COLO668 (cell line): Measurements from ENCODE around the gene SLAMF1.
"Not testable (repeated sequence)": the region's sequence is repeated elsewhere in the genome, so short reads cannot be mapped to it uniquely, and the experiment has no call there.

ENCODE experiments used
- DNase-seq: peaks from one replicate; lab custom pipeline; 2025; ENCODE audit not compliant: unreplicated experiment; lab: John Stamatoyannopoulos, UW

SLAMF1 gene

GRCh38 chr1:160640359-160641123 is 6.3 kb downstream of the SLAMF1 start:
- DNase-seq: no peak

DNA sequence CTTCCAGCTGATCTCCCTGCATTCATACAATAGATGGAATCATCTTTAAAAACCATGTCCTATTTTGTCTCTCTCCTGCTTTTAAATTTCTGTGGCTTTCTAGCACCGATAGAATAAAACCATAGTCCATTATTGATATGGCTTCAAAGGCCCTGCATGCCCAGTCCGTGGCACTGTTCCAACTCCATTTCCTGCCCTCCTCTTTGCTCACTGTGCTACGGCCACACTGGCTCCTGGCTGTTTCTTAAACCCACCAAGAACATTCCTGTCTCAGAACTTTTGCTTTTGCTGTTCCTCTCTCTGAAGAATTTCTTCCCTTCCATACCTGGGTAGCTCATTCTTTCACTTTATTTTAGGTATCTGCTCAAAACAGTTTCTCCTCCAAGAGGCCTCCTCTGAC is 7.2 kb downstream of the SLAMF1 start:
- no peak for DNase-seq

- DNase-seq: no peak
Measured at GRCh38 chr1:160638926-160639325, 7.9 kb downstream of the SLAMF1 start.

GRCh38 chr1:160638540-160638857 is 8.3 kb downstream of the SLAMF1 start:
- no peak for DNase-seq

DNA sequence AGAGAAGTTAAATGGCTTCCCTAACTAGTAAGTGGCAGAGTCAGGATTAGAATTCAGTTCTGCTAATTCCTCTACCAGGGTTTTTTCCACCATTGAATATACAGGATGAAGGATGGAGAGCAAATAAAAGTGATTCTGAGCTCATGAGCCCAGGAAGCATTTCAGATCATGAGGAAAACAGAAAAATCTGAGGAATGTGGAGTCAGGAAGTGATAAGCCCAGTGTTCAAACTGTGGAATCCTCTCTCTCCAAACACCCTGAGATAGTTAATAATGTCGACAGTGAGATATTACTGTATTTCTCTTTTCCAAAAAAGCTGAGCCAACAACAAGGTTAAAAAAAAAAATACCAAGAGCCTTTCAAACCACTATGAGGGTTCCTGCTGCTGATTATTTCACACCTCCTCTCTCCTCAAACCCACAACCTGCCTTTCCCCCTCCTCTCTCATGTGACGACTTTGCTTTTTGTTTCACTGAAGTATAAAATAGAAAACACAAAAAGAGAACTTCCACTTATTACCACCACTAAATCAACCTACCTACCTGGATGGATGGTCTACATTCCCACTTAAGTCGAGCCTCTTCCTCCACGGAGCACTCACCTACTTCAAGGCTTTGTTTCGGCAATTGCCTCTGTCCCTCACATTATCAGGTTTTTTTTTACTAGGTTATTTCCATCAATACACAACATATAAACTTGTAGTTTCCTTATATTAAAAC is 8.9 kb downstream of the SLAMF1 start:
- DNase-seq: no peak

- no peak for DNase-seq
Measured at GRCh38 chr1:160637065-160637464, 9.8 kb downstream of the SLAMF1 start.

- no peak for DNase-seq
Measured at GRCh38 chr1:160636547-160636946, 10.3 kb downstream of the SLAMF1 start.

GRCh38 chr1:160636076-160636475 is 10.8 kb downstream of the SLAMF1 start:
- no peak for DNase-seq

DNA sequence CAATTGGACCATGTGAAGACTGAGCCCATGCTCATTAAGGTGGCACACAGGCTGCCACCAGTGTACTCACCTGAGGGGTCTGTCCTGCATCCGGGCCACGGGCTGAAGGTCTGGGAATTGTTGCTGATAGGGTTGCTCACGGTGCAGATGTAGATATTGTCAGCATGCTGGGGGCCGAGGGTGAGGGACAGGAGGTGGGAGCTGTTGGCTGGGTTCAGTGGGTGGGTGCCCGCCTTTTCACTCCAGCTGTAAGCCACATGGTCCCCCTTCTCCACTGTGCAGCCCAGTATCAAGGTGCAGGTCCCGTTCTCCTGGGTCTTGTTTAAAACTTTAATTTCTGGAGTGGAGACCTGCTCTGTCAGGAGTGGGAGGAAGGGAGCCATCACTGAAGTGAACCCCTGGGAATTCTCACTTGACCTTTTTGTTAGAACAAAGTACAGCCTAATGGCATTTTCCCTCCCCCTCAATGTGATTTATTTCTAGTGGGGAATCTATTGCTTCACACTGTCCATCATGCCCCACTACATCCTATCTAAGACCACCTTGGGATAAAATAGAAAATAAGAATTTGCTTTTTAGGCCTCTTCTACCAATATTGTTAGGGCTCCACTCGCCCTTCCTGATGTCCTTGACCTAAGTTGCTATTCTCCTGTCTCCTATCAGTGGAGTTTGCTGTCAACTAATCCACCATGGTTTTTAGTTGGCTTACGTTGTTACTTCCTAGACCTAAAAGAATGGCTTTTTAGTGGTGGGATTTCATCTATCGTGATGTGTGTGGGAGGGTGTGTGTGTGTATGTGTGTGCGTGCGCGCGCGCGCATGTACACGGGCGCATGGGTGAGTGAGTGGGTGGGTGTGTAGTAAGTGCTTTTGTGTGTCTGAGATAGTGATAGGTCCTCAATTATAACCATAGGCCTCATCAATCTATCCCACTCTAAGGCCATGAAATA is 12.0 kb downstream of the SLAMF1 start:
- DNase-seq: no peak

DNA sequence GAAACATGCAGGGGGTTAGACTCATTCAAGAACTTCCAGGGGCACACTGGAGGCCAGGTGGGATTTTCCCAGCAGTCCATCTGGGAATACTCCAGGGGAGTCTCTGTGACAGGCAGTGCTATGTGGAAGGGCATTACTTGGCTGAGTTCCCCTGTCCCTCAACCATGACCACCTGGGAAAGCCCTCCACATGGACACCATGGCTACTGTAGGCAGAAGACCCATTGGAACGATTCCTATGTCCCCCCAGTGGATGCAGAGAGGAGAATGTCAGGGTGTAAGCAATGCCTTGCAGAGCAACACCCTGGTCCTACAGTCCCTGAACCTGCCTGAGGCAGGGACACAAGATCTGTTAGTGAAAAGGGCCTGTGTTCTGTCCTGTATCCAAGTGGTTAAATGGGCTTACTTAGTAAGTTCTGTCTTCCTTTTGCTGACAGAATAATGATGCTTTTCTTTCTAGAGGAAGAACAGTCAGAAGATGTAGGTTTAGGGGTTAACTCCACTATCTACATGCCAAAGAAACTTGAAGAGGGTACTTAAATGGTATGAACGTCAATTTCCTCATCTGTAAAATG is 13.4 kb downstream of the SLAMF1 start:
- no peak for DNase-seq

DNA sequence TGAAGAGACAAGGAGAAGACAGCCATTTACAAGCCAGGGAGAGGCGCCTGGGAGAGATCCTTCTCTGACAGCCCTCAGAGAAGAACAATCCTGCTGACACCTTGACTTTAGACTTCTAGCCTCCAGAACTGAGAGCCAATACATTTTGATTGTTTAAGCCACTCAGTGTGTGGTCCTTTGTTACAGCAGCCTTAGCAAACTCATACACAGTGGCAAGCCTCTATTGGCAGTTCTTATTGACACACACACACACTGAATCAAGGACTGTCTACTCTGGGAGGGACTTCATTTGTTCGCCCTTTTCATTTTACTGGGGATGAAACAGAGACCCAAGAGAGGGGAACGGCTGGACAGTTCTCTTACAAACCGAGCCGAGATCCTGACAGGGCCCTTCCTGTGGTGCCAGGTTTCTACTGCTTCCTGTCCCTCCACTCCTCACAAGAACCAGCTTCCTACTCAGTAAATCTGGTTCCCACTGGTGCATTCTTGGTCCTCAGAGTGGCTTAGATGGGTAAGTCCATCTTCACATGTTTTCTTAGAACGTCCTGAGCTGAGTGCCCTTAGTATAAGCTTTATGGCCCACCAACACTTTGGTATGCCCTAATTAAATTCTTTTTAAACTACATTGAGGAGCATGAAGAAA is 14.7 kb downstream of the SLAMF1 start:
- DNase-seq: no peak

DNA sequence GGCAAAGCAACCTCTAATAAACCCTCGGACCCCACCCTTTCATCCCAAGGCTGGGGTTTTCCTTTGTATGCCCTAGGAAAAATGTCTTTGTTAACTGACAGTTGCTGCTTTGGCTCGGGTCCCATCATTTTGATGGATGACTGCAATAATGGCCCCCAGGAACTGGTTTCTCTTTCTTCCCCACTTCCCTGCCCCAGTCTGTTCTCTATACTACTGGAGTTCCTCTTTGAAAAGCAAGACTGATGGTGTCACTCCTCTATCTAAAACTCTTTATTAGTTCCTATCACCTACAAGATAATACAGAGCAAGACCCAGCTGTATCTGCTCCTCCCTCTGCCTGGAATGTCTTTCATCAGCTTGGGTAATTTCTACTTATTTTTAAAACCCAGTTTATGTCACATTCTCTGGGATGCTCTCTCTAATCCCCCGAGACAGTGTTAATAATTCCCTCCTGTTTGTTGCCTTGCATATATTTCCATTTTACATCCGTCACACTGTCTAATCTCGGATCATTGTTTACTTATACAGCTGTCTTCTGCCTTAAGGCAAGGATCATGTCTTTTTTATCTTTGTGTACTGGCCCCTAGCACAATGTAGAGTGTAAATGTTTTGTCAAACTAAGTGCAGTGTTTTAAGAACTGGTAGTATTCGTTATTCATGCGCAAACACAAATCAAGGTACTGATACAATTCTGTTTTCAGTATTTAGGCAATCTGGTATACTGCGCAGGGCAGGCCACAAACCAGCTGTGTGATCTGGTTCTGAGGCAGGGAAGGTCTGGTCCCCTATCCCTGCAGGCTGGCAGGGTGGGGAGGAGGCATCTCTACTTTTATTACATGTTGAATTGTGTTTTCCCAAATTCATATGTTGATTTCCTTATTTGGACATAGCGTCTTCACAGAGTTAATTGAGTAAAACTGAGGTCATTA is 16.1 kb downstream of the SLAMF1 start:
- DNase-seq: no peak

DNA sequence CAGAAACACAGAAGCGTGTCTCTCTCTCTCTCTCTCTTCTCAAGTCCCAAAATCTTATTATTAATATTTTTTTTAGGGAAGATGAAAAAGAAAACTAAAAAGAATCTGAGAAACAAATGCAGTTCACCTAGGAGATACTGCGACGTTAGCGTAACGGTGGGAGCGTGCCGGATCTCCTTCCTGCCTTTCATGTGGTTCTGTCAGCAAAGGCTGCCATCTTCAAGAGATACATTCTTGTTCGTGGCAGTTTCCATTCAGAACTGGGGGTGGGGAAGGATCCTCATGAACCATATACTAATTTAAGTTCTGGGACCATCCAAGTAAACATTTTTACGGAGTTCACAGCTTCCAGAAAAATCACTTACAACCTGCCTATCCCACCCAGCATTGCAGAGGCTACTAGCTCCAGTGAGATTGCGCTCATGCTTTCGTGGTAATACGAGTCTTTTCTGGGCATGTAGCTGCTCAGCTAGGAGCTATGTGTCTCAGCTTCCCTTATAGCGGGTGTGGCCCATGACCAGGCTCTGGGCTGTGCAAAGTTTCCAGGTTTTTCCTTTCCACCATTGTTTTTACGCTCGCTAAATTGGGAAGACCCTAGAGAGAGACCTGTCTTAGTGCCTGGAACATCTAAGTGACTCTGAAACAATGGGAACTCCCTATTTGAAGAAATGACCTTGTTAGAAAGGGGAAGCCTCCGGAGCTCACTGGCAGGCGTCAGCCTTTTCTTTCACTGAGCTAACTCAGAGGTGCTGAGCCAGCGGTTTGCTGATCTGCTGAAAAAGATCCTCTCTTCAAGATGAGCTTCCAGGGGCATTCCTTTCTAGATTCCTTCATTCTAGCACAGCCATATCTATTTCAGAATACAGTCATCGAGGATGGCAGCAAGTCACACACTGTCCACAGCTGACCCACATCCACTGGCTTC is 17.3 kb downstream of the SLAMF1 start:
- no peak for DNase-seq

DNA sequence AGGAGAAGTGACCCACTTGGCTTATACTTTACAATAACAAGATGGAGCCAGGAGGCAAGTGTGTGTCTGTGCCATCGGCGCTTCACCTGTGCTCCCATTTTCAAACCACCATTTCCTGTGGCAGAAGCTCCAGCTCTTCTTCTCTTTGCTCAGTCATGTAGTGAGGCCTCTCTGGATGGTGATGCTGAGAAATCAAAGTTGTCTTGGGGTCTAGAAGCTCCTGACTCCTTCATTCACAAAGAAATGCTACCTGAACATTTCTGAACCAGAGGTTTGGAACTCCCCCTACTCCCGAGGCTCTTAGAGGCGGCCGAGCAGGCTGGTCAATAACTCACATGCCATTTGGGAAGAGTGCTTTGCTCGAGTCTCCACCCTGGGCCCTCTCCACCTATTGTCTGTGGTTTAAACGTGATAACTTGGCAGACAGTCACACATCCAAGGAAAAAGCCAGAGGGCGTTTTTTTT is 18.0 kb downstream of the SLAMF1 start:
- no peak for DNase-seq

DNA sequence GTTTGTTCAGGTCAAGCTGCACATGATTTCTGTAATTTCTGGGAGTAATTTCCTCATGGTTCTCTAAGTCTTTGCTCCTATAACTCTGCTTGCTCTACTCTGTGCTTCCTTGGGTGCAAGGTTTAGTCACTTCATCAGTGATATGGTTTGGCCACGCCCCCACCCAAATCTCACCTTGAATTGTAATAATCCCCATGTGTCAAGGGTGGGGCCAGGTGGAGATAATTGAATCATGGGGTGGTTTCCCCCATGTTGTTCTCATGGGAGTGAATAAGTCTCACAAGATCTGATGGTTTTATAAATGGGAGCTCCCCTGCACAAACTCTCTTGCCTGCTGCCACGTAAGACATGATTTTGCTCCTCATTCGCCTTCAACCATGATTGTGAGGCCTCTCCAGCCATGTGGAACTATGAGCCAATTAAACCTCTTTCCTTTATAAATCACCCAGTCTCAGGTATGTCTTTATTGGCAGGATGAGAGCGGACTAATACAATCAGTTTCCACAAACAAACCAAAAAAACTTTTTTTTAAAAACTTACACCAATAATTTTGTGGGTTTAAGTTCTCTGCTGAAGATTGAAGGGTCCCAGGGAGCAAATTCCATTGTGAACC is 19.1 kb downstream of the SLAMF1 start:
- not testable (repeated sequence) for DNase-seq

GRCh38 chr1:160626509-160627342 is 20.1 kb downstream of the SLAMF1 start:
- DNase-seq: no peak
